HG02943 (cell line): ENCODE measurements around the gene CCNJL.
"Not testable (repeated sequence)": the region's sequence is repeated elsewhere in the genome, so short reads cannot be mapped to it uniquely, and the experiment has no call there.

ENCODE experiments used
- ATAC-seq: cut with Tn5 transposase; IDR thresholded peaks from one replicate; pipeline ENCODE4 v1.9.1; 2021; ENCODE audit warnings: mild to moderate bottlenecking, low read depth, moderate library complexity; ENCODE audit not compliant: unreplicated experiment

CCNJL gene

GRCh38 chr5:160312134-160312959, at the start of gene CCNJL:
Gene CCNJL (minus strand): TSS chr5:160312564. CDS start chr5:160311923, 641 bp downstream.
- no peak for ATAC-seq

GRCh38 chr5:160361624-160362228, 49.4 kb upstream of the CCNJL start:
- no peak for ATAC-seq

GRCh38 chr5:160360310-160360709, 47.9 kb upstream of the CCNJL start:
- no peak for ATAC-seq

- no peak for ATAC-seq
Observed at GRCh38 chr5:160359816-160360215, 47.5 kb upstream of the CCNJL start.

GRCh38 chr5:160359242-160359641, 46.9 kb upstream of the CCNJL start:
- ATAC-seq, result no peak

- no peak for ATAC-seq
Observed at GRCh38 chr5:160357861-160358411, 45.6 kb upstream of the CCNJL start.

- ATAC-seq, result no peak
Observed at GRCh38 chr5:160357394-160357793, 45.0 kb upstream of the CCNJL start.

GRCh38 chr5:160356550-160357347, 44.4 kb upstream of the CCNJL start:
- ATAC-seq, result no peak

GRCh38 chr5:160354666-160355065, 42.3 kb upstream of the CCNJL start:
- no peak for ATAC-seq

GRCh38 chr5:160353379-160353778, 41.0 kb upstream of the CCNJL start:
- ATAC-seq, result no peak

GRCh38 chr5:160352308-160352707, 39.9 kb upstream of the CCNJL start:
- ATAC-seq, result no peak

- no peak for ATAC-seq
Observed at GRCh38 chr5:160349935-160350303, 37.6 kb upstream of the CCNJL start.

- no peak for ATAC-seq
Observed at GRCh38 chr5:160349249-160349934, 37.0 kb upstream of the CCNJL start.

- no peak for ATAC-seq
Observed at GRCh38 chr5:160348080-160348479, 35.7 kb upstream of the CCNJL start.

GRCh38 chr5:160347448-160347847, 35.1 kb upstream of the CCNJL start:
- no peak for ATAC-seq

GRCh38 chr5:160342413-160342941, 30.1 kb upstream of the CCNJL start:
- ATAC-seq, result no peak

GRCh38 chr5:160341309-160341870, 29.0 kb upstream of the CCNJL start:
- no peak for ATAC-seq

- not testable (repeated sequence) for ATAC-seq
Observed at GRCh38 chr5:160340513-160340912, 28.1 kb upstream of the CCNJL start.

GRCh38 chr5:160339406-160340130, 27.2 kb upstream of the CCNJL start:
- ATAC-seq, result no peak
